ENCODE data around the gene CCDC57. TPM values are rescaled to one million over a fixed set of nuclear protein-coding genes. Genes with fewer than 3 reads are reported as not detected.

The CCDC57 gene
- total and polyA plus RNA-seq, 9 of the 15 experiments (the other 6 are each of a cell fraction or from before 2014, with no cell fraction given), result 0.83 to 36.2 (median 13.6) TPM

- ChIA-PET CTCF (ENCODE audit: low intra/inter-chr PET ratio) (interaction anchor here (0.5 to 1.1 kb wide), 4 partner anchors 84 to 968 kb away, joined by 3 to 4 read pairs (median 3); no protein-coding TSS in a partner anchor), POLR2A (interaction anchor here (0.5 to 1.5 kb wide), 6 partner anchors 24 to 362 kb away, joined by 3 to 9 read pairs (median 4); no protein-coding TSS in a partner anchor)
- Histone ChIP-seq H3K27ac (ENCODE audit: extremely low read depth, low read depth, low read length) (peak overlapping the region; percentile 73), H3K36me3 (ENCODE audit: control insufficient read depth, insufficient read depth, low read length) (peaks cover 18% of the 10 kb centered on the region), H3K4me3 (peak overlapping the region; percentile 30), H3K4me1 (replicated peaks in 1 of 2; ENCODE audit: control insufficient read depth in 2 of 2, insufficient read depth in 2 of 2, low read length in 2 of 2) (peaks cover 66 to 98% of the 10 kb centered on the region in 2 experiments), H4K20me1 (replicated peaks; ENCODE audit: control insufficient read depth, insufficient read depth, low read length) (0 out of 2 replicates have a peak, but pooled peaks cover 2% of the 10 kb centered on the region), H2AFZ (ENCODE audit: low read depth, low read length) (peak overlapping the region; percentile 72), H3K9me3 (replicated peaks; ENCODE audit: control insufficient read depth, insufficient read depth, low read depth, low read length) (no peaks in the 10 kb centered on the region), H3K79me2 (ENCODE audit: control insufficient read depth, insufficient read depth, low read length) (peaks cover 31% of the 10 kb centered on the region; the same call in 2 of the 3 replicates), H3K9me1 (ENCODE audit: control insufficient read depth, insufficient read depth, low read length) (no peaks in the 10 kb centered on the region), H3K27me3 (ENCODE audit: control insufficient read depth in 2 of 2, insufficient read depth in 2 of 2, low read length in 2 of 2) (no peaks in the 10 kb centered on the region), H3K4me2 (ENCODE audit: insufficient read depth, low read length) (peak overlapping the region; percentile 83), H3K9ac (ENCODE audit: insufficient read depth in 1 of 2, low read depth in 2 of 2, low read length in 2 of 2) (peak overlapping the region; percentile 58 to 90)
- 0 out of 2 replicates have a peak, but pooled peaks have one; percentile 69 for TF ChIP-seq KAT7 (CRISPR knock-in tag; IDR thresholded peaks at IDR 0.05; ENCODE audit: borderline replicate concordance)
- no peak for TF ChIP-seq SREBF2 (CRISPR knock-in tag; IDR thresholded peaks at IDR 0.05)
- no peak for TF ChIP-seq CBFA2T2 (conservative IDR thresholded peaks at IDR 0.05)
- TF ChIP-seq POLR2G (IDR thresholded peaks at IDR 0.05; ENCODE audit: low read depth, low read length), result peak; percentile 53
- TF ChIP-seq HNRNPL (IDR thresholded peaks at IDR 0.05; ENCODE audit: low read depth, low read length), result 0 out of 2 replicates have a peak, but pooled peaks have one; percentile 12
- TF ChIP-seq ZNF740 (CRISPR knock-in tag; IDR thresholded peaks at IDR 0.05), result peak; percentile 77
- TF ChIP-seq ZNF740 (tag; IDR thresholded peaks at IDR 0.05), result no peak
- FAIRE-seq (no peak), DNase-seq (ENCODE audit: extremely low read depth in 1 of 4, low spot score in 3 of 4) (no peak), ATAC-seq (no peak)
- intact Hi-C loops (cut with micrococcal nuclease), result loop anchor here (2.0 to 5.0 kb wide), 3 partner anchors 83 to 177 kb away; no protein-coding TSS in a partner anchor
- 76% methylated on average over 25 of the region's 34 CpGs for WGBS (ENCODE audit: insufficient coverage, low coverage, missing lambda C conversion rate)
- no TSS peak for BruUV-seq (replicated peaks)
- in situ Hi-C loops (cut with MboI), result no loop called here
Measured at GRCh38 chr17:82237746-82238471, 25.3 kb upstream of the CCDC57 start.
